Peyer's patch (tissue), 4 donors: ENCODE data around the gene MAN1B1. TPM values are rescaled to one million over a fixed set of nuclear protein-coding genes. Genes with fewer than 3 reads are reported as not detected.
A peak's percentile ranks its signal among the peaks of the same experiment; 100 is the strongest.

Experiments used
- DNase-seq, 3 donors: peaks; one replicate each; pipeline ENCODE4 v3.0.0-alpha.2; 2017 to 2019
- H3K27ac ChIP-seq, 4 donors: fragments of 200-600 bp; sonication (generic); one replicate each; pipeline ENCODE4 v1.5.1; 2016 to 2019
- H3K27me3 ChIP-seq, 2 donors: fragments of 200-600 bp; sonication (generic); one replicate each; pipeline ENCODE4 v1.5.1; 2019
- H3K36me3 ChIP-seq, 3 donors: fragments of 200-600 bp; sonication (generic); one replicate each; pipeline ENCODE4 v1.5.1; 2016 to 2019
- H3K4me1 ChIP-seq, 4 donors: fragments of 200-600 bp; sonication (generic); one replicate each; pipeline ENCODE4 v1.5.1; 2016 to 2019
- H3K4me3 ChIP-seq, 4 donors: fragments of 200-600 bp; sonication (generic); 1 replicate in 3 of 4; 2 replicates in 1 of 4; pipeline ENCODE4 v1.5.1; 2016 to 2019; ENCODE audit warnings: mild to moderate bottlenecking in 1 of 4
- H3K9me3 ChIP-seq, 4 donors: fragments of 200-600 bp; sonication (generic); one replicate each; pipeline ENCODE4 v1.5.1; 2016 to 2019; ENCODE audit warnings: mild to moderate bottlenecking in 1 of 4
- CTCF ChIP-seq, 6 experiments: fragments of 450-650 bp in 4 of 6; fragments of 200-600 bp in 2 of 6; sonication (generic) in 1 of 6; IDR thresholded peaks; one replicate each; pipeline ENCODE4 v1.5.1; 2017 to 2019; ENCODE audit warnings: antibody characterized with exemption in 6 of 6, mild to moderate bottlenecking in 3 of 6, moderate library complexity in 1 of 6
- POLR2A ChIP-seq, 2 donors: fragments of 450-650 bp; IDR thresholded peaks; one replicate each; pipeline ENCODE4 v1.5.1; 2017; ENCODE audit warnings: antibody characterized with exemption in 2 of 2, mild to moderate bottlenecking in 2 of 2, moderate library complexity in 2 of 2
- total RNA-seq, 4 donors: library from RNA; depleted of rRNA; stranded (reverse); fragments of >200 nt; gene quantifications; one replicate each; pipeline ENCODE4 v1.1.0, GENCODE V29; 2016

MAN1B1 gene
- total RNA-seq, 4 donors from 2014 or later: 42.7 to 74.7 (median 61.0) TPM

- Histone ChIP-seq H3K36me3 (peaks cover 0 to 19% (median 0%) of the 10 kb centered on the region in 3 donors), H3K27me3 (no peaks in the 10 kb centered on the region), H3K4me3 (peak overlapping the region in 2 of 4 donors; percentile 71 to 75), H3K9me3 (no peaks in the 10 kb centered on the region), H3K27ac (no peak overlapping the region), H3K4me1 (peaks cover 4 to 38% (median 12%) of the 10 kb centered on the region in 4 donors)
- TF ChIP-seq CTCF (IDR thresholded peaks at IDR 0.05): no peak
- no peak for TF ChIP-seq POLR2A (IDR thresholded peaks at IDR 0.05)
- no peak for DNase-seq
Measured at GRCh38 chr9:137078701-137079400, 7.9 kb upstream of the MAN1B1 start.

GRCh38 chr9:137079401-137079787, 7.4 kb upstream of the MAN1B1 start:
- Histone ChIP-seq H3K27ac (no peak overlapping the region), H3K36me3 (peaks cover 0 to 19% (median 0%) of the 10 kb centered on the region in 3 donors), H3K27me3 (no peaks in the 10 kb centered on the region), H3K9me3 (no peaks in the 10 kb centered on the region), H3K4me1 (peaks cover 4 to 34% (median 10%) of the 10 kb centered on the region in 4 donors), H3K4me3 (no peak overlapping the region)
- TF ChIP-seq CTCF (IDR thresholded peaks at IDR 0.05) (no peak), POLR2A (IDR thresholded peaks at IDR 0.05) (no peak)
- DNase-seq: no peak

- H3K27ac ChIP-seq: no peak overlapping the region
- peaks cover 5 to 36% (median 9%) of the 10 kb centered on the region in 4 donors for H3K4me1 ChIP-seq
- no peak for TF ChIP-seq POLR2A (IDR thresholded peaks at IDR 0.05)
- TF ChIP-seq CTCF (IDR thresholded peaks at IDR 0.05): no peak
- peaks cover 0 to 19% (median 0%) of the 10 kb centered on the region in 3 donors for H3K36me3 ChIP-seq
- no peaks in the 10 kb centered on the region for H3K27me3 ChIP-seq
- DNase-seq: no peak
- H3K4me3 ChIP-seq: no peak overlapping the region
- H3K9me3 ChIP-seq: no peaks in the 10 kb centered on the region
Measured at GRCh38 chr9:137080260-137081122, 6.3 kb upstream of the MAN1B1 start.

- no peak overlapping the region for H3K4me3 ChIP-seq
- DNase-seq: no peak
- no peak overlapping the region for H3K27ac ChIP-seq
- H3K9me3 ChIP-seq: no peaks in the 10 kb centered on the region
- H3K4me1 ChIP-seq: peaks cover 8 to 41% (median 15%) of the 10 kb centered on the region in 4 donors
- H3K27me3 ChIP-seq: no peaks in the 10 kb centered on the region
- TF ChIP-seq POLR2A (IDR thresholded peaks at IDR 0.05) (no peak), CTCF (IDR thresholded peaks at IDR 0.05) (no peak)
- H3K36me3 ChIP-seq: peaks cover 0 to 19% (median 0%) of the 10 kb centered on the region in 3 donors
Measured at GRCh38 chr9:137082222-137082924, 4.4 kb upstream of the MAN1B1 start.

GRCh38 chr9:137082925-137083290, 3.9 kb upstream of the MAN1B1 start:
- no peaks in the 10 kb centered on the region for H3K9me3 ChIP-seq
- no peaks in the 10 kb centered on the region for H3K27me3 ChIP-seq
- no peak for DNase-seq
- H3K4me3 ChIP-seq: no peak overlapping the region
- peaks cover 8 to 43% (median 17%) of the 10 kb centered on the region in 4 donors for H3K4me1 ChIP-seq
- H3K36me3 ChIP-seq: peaks cover 0 to 19% (median 0%) of the 10 kb centered on the region in 3 donors
- TF ChIP-seq POLR2A (IDR thresholded peaks at IDR 0.05): no peak
- TF ChIP-seq CTCF (IDR thresholded peaks at IDR 0.05): no peak
- H3K27ac ChIP-seq: peak overlapping the region in 3 of 4 donors; percentile 17 to 46 (median 23)
